Activated gamma-delta T cell treated with Interleukin-2 at 50 U/mL for 16 hours (primary cell): Measurements from ENCODE around the gene A4GALT.
"Not testable (repeated sequence)": the region's sequence is repeated elsewhere in the genome, so short reads cannot be mapped to it uniquely, and the experiment has no call there.

ENCODE experiments used
- DNase-seq: peaks from one replicate; pipeline ENCODE4 v3.0.0-alpha.2; 2020

A4GALT gene

GRCh38 chr22:42720263-42721044 lies at the start of gene A4GALT:
Gene A4GALT (minus strand): TSS chr22:42720870. CDS start chr22:42693951, 26,919 bp downstream.
- no peak for DNase-seq

GRCh38 chr22:42770448-42770726 lies 49.7 kb upstream of the A4GALT start:
- DNase-seq: no peak

DNA sequence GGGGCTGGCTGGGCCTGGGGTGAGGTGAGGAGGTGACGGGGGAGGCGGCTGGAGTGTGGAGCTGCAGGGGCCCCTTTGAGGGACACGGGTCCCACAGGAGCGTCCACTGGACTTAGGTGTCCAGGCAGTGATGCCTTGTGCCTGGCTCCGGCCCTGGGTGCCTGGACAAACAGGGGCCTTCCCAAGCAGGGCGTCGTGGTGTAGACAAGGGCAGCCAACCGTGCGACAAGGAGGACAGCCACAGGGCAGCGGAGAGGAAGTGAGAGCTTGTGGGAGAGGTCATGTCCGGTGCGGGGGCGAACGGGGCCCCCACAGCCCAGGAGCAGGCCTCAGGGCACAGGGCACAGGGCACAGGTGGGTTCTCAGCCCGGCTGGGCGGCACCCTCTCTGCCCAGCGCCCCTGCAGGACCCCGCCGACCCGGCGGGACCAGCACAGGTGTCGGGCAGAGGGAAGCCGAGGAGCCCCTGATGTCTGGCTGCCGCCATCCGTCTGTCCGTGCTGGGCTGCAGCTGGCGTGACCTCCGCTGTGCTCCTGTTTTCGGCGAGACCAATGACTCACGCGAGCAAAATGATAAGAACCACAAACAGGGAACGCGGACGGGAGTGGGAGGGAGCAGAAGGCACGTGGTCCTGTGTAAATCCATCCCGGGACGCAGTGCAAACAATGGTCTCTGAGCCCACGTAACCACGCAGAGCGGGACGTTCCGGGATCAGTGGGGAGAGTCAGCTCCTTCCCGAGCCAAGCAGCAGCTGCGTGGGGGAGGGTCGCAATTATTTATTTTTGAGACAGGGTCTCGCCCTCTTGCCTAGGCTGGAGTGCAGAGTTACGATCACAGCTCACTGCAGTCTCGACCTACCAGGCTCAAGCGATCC lies 49.1 kb upstream of the A4GALT start:
- no peak for DNase-seq

DNA sequence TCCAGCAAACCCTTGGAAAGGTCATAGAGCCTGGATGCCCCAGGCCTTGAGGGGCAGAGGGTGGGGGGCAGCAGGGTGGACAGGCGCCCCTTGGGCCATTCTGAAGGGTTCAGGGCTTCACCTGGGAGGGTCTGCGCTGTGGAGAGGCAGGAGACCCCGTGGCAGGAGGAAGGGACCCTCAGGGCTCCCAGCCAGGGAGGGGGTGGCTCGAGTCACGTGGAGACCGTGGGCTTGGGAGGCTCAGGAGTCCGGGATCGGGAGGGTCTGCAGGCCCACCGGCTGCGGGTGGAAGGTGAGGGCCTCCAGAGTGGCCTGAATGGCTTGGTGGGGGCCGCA lies 48.5 kb upstream of the A4GALT start:
- no peak for DNase-seq

- no peak for DNase-seq
Observed at GRCh38 chr22:42768385-42769035, 47.8 kb upstream of the A4GALT start.

GRCh38 chr22:42766860-42767259 lies 46.2 kb upstream of the A4GALT start:
- DNase-seq: no peak

DNA sequence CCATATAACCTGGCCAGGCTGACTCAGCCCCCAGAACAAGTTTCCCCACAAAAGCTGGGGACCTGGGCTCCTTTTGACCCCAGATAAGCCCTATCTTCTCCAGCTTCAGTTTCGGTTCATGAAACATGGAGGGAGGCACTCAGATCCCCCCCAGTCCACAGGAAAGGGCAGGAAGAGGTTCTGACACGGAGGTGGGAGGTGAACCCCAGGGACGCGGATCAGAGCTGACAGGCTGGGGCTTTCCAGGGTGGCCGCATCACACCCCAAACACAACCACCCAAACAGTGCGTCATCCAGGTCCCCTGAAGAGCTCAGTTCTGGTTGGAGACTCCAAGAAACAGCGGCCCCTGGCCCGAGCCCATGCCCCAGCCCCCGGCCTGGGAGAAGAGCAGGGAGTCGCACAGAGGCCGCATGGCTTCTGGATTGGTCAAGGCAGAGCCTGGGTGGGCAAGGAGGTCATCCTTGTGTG lies 44.3 kb upstream of the A4GALT start:
- DNase-seq: no peak

GRCh38 chr22:42763965-42764480 lies 43.4 kb upstream of the A4GALT start:
- no peak for DNase-seq

DNA sequence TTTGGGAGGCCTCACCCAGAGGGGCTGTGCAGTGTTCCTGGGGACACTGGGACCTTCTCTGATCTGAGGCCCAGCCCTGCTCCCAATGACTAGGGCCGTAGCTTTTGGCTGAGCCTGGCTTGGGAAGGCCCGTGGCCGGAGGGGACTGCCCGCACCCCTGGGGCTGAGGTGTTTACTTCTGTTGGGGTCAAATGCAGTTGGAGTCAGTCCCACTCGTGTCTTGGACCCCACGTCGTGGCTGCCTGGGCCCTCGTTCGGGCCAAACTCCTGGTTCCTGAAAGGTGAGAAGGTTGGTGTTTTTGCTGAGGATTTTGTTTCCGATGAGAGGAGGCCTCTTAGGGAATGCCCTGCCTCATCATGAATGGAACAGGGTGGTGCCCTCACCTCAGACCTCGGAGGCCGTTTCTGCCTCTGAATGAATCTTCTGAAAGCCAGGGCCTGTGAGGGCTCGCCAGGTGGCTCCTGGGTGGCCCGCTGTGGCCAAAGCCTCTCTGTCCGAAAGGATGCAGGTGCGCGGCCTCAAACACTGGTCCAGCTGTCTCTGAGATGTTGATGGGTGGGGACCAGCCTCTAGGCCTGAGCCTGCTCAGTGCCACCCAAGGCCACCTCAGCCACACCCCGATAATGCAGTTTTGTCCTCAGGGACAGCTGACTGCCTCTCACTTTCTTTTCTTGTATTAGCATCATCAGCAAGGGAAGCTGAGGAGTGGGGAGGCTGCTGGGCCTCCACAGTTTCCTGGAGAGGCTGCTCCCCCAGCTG lies 40.3 kb upstream of the A4GALT start:
- DNase-seq: no peak

- no peak for DNase-seq
Observed at GRCh38 chr22:42758931-42759629, 38.4 kb upstream of the A4GALT start.

GRCh38 chr22:42755553-42755952 lies 34.9 kb upstream of the A4GALT start:
- not testable (repeated sequence) for DNase-seq

DNA sequence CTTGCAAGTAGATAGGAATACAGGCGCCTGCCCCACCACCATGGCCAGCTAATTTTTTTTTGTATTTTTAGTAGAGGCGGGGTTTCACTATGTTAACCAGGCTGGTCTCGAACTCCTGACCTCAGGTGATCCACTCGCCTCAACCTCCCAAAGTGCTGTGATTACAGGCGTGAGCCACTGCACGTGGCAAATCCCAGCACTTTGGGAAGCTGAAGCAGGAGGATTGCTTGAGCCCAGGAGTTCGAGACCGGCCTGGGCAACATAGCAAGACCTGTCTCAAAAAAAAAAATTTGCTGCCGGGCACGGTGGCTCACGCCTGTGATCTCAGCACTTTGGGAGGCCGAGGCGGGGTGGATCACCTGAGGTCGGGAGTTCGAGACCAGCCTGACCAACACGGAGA lies 34.5 kb upstream of the A4GALT start:
- not testable (repeated sequence) for DNase-seq

DNA sequence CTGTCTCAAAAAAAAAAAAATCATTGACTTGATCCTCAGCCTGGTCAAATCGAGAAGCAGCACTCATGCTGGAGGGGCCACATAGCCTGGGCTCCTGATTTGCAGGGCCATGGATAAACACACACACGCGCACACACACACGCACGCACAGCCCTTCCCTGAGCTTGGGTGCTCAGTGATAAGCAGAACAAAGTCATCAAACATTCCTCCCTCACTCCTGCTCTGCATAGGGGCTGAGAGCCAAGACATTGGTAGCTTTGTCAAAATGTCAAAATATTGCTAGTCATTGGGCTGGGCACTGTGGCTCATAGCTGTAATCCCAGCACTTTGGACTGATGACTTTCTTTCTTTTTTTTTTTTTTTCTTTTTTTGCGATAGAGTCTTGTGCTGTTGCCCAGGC lies 34.0 kb upstream of the A4GALT start:
- no peak for DNase-seq

DNA sequence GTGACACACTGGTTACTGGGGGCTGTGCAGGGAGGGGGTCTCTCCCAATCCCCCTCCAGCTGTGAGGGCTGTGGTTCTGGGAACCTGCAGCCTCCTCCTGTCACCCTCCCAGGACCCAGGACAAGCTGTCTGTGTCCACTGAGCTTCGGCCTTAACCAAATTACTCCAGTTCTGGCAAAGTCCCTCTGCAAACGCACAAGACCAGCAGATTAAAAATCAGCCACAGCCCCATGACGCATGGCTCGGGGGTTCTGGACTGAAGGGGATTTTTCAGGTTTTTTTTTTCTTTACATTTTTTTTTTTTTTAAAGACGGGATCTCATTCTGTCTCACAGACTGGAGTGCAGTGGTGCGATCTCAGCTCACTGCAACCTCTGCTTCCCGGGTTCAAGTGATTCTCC lies 32.2 kb upstream of the A4GALT start:
- no peak for DNase-seq

GRCh38 chr22:42752230-42752746 lies 31.6 kb upstream of the A4GALT start:
- no peak for DNase-seq

- not testable (repeated sequence) for DNase-seq
Observed at GRCh38 chr22:42750421-42750820, 29.8 kb upstream of the A4GALT start.

- no peak for DNase-seq
Observed at GRCh38 chr22:42747701-42748513, 27.2 kb upstream of the A4GALT start.

GRCh38 chr22:42745118-42745517 lies 24.4 kb upstream of the A4GALT start:
- no peak for DNase-seq

- no peak for DNase-seq
Observed at GRCh38 chr22:42743501-42743991, 22.9 kb upstream of the A4GALT start.

GRCh38 chr22:42742940-42743339 lies 22.3 kb upstream of the A4GALT start:
- no peak for DNase-seq

DNA sequence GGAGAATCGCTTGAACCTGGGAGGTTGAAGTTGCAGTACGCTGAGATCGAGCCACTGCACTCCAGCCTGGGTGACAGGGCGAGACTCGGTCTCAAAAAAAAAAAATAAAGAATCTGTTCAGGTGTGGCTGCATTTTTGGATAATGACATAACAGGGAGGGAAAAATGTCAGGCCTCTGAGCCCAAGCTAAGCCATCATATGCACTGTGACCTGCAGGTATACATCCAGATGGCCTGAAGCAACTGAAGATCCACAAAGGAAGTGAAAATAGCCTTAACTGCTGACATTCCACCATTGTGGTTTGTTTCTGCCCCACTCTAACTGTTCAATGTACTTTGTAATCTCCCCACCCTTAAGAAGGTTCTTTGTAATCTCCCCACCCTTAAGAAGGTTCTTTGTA lies 19.6 kb upstream of the A4GALT start:
- DNase-seq: not testable (repeated sequence)
